Left hindlimb (tissue), 1 donor: ENCODE measurements around the gene SWAP70.
A peak's percentile ranks its signal among the peaks of the same experiment; 100 is the strongest.
"Not testable (repeated sequence)": the region's sequence is repeated elsewhere in the genome, so short reads cannot be mapped to it uniquely, and the experiment has no call there.

Source experiments
- DNase-seq: peaks from one replicate; pipeline ENCODE4 v3.0.0-alpha.2; 2018

Gene SWAP70

DNA sequence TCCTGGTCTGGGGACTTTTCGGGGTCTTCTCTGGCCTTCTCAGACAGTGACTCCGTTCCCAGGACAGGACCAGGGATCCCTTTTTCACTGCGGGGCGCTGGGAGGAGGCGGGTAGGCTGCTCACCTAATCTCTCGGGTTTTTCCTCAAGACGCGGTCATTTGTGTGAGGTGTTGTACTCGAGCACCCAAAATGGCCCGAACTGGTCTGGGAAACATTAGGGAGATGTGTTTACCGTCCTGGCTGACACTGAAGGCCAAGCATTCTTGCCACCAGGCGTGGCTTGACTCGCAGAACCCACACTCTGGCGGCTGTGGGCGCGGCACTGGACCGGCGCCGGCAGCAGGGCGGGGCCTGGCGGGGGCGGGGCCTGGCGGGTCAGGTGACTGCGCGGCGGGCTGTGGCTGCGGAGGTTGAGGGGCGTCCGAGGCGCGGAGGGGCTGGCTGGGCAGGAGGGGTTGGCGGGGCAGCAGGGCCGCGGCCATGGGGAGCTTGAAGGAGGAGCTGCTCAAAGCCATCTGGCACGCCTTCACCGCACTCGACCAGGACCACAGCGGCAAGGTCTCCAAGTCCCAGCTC lies at the start of gene SWAP70:
TSS of gene SWAP70 (plus strand) at position 379 of the 577 bp plus-strand sequence. CDS start at position 482, 103 bp downstream.
- DNase-seq, result peak; percentile 91

DNA sequence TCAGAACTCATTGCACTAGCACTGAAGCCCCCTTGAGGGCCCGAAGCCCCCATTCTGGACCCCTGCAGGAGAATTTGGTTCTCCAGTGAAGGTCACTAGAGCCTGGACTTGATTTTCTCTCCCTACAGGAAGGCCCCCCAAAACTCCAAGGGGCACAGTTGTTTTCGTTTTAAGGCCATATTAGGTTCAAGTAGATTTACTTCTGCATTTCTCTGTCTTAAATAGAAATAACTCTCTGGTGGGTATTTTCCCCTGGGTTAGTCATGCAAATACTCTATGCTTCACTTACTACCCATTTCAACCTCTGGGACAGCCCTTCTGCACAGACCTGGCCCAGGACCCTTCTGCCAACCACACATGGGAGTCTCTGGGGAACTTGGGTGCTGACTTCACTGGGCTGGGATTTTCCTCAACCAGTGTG lies 48.8 kb upstream of the SWAP70 start:
- DNase-seq, result no peak

DNA sequence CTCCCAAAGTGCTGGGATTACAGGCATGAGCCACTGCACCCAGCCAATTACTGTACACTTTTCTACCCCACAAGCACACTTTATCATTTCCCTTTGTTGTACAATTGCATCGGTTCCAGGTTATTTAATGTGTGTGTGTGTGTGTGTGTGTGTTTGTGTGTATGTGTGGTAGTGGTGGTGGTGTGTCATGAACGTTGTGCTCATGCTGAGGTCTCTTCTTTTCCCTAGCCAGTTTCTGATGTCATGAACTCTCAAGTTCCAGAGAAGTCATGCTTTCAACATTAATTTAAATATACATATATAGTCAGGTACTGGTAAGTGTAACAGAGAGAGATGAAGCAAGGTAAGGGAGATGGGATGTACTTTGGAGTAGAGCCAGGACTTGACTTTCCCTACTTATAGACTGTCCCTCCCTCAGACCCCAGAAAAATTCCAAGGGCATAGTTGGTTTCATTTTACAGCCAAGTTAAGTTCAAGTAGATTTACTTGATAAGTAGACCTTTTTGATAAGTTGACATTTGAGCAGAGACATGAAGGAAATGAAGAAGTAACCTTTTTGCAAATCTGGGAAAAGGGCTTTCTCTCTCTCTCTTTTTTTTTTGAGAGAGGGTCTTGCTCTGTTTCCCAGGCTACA lies 47.7 kb upstream of the SWAP70 start:
- no peak for DNase-seq

DNA sequence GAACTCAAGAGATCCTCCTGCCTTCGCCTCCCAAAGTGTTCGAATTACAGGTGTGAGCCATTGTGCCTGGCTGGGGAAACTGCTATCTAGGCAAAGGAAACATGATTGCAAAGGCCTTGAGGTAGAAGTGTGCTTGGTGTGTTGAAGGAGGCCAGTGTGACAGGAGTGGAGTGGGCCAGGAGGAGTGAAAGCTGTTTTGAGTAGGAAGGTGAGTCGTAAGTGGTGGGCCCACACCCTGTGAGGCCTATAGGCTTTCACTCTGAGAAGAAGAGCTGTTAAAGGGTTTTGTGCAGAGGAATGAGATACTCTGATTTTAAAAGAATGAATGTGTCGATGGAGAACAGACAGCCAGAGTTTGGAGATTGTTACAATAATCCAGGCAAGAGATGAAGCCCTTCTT lies 47.0 kb upstream of the SWAP70 start:
- no peak for DNase-seq

DNA sequence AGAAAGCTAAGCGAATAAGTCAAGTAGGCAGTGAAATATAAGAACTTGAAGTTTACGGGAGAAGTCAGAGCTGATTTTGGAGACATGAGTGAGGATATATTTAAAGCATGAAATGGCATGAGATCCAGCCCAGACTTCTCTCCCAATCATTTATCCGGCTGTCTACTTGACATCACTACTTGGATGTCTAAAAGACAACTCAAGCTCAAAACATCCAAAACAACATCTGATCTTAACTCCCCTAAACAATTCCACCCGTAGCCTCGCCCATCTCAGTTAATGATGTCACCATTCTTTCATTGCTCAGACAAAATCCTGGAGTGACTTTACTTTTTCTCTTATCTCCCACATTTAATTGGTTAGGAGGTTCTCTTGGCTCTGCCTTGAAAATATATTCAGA lies 45.9 kb upstream of the SWAP70 start:
- DNase-seq, result no peak

DNA sequence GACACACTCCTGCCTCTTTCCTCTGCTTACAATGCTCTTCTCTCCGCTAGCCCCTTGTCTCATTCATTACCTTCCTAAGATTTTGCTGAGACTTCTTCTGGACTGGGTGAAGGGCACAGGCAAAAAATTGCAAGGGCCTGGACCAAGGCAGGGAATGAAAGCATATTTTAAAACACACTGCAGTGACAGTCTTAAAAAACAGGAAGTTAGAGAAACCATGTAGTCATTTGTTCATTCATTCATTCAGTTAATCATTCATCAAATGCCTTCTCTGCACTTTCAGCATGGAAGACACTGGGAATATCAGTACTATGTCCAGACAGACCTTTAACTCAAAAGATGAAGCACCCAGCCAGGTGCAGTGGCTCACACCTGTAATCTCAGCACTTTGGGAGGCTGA lies 44.9 kb upstream of the SWAP70 start:
- no peak for DNase-seq

DNA sequence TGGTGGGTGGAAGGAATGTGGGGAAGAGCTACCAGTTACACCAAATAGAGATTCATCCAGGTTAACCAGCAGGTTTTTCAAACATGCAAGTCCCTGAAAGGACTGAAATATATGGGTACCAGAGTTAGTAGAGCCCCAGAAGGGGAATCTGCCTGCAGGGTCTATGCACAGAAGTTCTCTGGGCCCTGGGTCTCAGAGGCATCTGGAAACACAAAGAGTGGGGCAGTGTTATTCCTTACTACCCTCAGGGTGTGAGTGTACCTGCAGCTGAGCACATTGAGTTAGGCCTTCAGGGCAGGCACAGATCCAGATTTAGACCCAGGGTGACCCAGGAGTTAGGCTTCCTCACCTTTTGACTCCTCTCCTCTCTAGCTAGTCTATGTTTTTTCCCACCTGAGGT lies 43.9 kb upstream of the SWAP70 start:
- no peak for DNase-seq

DNA sequence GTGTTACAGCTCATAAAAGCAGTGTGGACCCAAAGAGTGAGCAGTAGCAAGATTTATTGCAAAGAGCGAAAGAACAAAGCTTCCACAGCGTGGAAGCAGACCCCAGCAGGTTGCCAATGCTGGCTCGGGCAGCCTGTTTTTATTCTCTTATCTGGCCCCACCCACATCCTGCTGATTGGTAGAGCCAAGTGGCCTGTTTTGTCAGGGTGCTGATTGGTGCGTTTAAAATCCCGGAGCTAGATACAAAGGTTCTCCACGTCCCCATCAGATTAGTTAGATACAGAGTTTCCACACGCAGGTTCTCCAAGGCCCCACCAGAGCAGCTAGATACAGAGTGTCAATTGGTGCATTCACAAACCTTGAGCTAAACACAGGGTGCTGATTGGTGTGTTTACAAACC lies 41.5 kb upstream of the SWAP70 start:
- DNase-seq, result not testable (repeated sequence)

DNA sequence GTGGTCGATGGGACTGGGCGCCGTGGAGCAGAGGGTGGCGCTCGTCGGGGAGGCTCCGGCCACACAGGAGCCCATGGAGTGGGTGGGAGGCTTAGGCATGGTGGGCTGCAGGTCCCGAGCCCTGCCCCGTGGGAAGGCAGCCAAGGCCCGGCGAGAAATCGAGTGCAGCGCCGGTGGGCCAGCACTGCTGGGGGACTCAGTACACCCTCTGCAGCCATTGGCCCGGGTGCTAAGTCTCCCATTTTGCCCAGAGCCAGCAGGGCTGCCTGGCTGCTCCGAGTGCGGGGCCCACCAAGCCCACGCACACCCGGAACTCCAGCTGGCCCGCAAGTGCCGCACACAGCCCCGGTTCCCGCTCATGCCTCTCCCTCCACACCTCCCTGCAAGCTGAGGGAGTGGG lies 40.8 kb upstream of the SWAP70 start:
- DNase-seq, result not testable (repeated sequence)

DNA sequence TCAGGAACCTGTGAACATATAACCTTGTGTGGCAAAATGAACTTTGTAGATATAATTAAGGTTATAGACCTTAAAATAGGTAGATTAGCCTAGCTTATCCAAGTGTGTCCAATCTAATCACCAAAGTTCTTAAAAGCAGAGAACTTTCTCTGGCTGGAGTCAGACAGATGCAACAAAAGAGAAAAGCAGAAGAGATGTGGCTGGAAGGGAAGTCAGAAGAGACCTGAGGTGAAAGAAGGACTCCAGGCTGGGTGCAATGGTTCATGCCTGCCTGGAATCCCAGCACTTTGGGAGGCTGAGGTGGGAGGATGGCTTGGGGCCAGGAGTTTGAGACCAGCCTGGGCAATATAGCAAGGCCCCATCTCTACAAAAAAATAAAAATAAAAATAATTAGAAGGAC lies 39.4 kb upstream of the SWAP70 start:
- DNase-seq, result no peak

DNA sequence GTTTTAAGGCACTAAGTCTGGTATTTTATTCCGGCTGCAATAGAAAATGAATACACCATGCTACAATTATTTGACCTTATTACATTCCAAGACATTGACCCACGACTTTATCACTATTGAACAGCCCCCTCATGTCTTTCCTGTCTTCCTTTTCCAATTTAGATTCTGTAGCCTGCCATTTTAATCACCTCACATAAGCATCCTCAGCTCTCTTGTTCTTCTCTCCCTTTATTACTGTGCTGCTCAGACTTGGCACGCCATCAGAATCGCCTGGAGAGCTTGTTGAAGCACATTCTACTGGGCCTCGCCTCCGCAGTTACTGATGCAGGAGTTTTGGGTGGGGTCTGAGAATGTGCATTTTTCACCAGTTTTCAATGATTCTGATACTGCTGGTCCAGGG lies 38.7 kb upstream of the SWAP70 start:
- DNase-seq, result no peak

DNA sequence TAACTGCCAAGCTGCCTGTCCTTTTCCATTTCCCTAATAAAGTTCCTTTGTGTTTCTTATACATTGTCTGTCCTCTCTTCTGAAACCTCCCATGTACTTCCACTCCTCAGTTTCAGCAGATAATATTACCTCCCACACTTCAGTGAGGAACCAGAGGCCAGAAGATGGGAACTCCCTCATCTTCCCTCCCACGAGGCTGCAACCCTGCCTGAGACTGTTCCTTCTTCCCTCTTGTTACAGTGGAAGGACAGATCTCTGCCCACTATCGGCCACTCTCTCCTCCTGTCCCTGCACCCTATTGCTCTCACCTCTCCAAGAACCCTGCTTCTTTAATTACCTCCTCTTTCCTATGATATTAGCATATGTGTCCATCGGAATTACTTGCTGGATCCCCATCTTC lies 38.1 kb upstream of the SWAP70 start:
- no peak for DNase-seq

DNA sequence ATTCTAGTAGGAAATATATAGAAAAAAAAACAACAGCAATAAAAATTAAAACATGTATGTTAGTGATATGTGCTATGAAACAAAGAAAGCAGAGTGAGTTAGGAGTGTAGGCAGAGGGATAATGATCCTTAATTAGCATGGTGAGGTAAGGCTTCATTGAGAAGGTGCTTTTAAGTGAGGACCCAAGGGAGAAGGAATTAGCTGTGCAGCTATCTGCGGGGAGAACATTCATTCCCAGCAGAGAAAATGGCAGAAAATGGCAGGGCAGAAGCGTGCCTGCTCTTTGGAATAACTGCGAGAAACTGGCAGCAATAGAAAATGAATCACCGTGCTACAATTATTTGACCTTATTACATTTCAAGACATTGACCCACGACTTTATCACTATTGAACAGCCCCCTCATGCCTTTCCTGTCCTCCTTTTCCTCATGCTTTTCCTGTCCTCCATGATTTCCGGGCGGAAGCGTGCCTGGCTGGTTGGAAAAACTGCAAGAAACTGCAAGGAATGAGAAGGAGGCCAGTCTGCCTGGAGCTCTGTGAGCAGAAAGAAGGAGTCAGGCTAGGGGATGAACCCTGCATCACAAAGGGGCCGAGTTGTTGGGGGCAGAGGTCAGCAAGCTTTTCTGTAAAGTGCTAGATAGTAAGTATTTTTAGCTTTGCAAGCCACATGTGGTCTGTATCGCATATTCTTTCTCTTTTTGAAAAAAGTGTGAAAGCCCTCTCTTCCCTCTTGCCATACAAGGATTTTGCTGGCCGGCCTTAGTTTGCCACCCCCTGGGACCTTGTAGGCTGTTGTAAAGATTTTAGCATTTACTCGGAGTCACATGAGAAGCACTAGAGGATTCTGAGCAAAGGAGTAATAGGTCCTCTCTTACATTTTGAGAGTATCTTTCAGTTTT lies 37.1 kb upstream of the SWAP70 start:
- DNase-seq, result no peak

DNA sequence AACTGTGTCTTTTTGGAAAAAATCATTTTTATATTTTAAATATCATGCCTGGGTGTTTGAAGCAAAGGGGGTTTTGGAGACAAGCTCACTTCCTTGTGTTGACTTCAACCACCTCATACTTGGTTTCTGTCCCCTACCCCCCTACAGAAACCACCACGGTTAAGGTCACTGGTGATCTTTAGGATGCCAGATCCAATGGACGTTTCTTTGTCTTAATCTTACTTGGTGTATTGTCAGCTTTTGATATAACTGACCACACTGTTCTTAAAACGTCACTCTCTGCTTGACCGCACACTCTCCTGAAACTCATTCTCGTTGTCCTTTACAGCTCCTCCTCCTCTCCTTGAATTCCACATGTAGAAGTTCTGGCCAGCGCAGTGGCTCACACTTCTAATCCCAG lies 34.8 kb upstream of the SWAP70 start:
- no peak for DNase-seq

DNA sequence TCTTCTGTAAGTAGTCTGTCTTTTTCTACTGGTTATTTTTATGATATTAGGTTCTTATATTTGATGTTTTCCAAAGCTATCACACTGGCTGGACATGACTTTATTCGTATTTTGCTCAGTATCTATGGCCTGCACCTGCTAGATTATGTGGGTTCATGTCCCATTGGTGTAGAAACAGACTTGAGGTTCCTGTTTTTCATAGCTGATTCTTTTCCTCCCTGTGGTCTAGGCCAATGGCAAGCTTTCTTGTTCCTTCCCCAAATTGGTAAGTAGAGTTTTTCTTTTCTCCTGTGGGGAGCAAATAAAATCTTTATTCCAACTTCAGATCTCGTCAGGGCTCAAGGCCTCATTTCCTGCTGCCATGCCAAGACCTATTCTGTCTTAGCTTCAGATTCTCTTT lies 30.2 kb upstream of the SWAP70 start:
- DNase-seq, result no peak

DNA sequence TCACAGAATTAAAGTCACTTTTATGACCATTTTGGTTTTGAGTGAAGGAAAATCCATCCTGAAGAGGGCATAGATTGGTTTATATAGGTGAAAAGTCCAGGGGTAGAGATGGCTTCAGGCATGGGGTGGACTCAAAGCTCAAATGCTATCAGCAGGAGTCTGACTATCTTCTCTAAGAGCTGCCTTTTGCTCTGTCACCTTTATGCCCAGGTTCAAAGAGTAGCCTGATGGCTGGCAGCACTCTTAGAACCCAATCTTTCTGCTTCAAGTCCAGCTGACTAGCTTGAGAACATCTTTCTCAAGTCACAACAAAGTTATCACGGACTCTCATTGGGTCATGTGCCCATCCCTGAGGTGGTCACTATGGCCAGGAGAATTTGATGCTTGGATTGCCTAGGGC lies 27.2 kb upstream of the SWAP70 start:
- DNase-seq, result no peak

DNA sequence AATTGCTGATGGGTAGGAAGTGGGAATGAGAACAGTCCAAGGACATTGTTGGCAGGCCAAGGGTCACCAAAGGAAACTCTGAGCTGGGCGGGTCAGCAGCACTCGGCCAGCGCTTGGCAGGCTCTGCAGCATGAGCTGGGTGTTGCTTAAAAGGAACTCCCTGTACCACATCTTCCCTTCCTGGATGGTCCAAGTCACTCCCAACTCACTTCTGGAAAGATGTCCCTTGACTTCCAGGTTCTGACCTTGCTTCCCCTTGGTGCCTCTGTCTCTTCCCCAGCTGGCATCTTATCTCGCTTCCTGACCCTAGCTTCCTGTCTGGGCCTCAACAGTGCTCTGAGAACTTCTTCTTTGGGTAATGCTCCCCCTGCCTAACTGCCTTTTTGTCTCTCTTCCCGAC lies 24.8 kb upstream of the SWAP70 start:
- no peak for DNase-seq

DNA sequence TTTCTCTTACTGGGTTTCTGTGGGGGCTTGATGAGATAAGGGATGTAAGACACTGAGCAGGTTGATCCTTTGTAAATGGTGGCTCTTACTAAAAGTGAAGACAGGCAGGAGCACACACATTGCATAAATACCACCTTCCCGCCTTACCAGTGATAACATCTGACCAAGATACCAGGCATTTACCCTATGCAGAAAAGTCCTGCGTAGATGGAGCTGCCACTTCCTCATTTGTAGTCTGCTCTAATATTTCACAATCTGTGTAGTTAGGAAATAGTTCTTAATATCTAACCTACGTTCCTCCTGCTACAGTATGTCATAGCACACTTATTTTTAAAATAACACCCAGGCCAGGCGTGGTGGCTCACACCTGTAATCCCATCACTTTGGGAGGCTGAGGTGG lies 23.9 kb upstream of the SWAP70 start:
- no peak for DNase-seq

DNA sequence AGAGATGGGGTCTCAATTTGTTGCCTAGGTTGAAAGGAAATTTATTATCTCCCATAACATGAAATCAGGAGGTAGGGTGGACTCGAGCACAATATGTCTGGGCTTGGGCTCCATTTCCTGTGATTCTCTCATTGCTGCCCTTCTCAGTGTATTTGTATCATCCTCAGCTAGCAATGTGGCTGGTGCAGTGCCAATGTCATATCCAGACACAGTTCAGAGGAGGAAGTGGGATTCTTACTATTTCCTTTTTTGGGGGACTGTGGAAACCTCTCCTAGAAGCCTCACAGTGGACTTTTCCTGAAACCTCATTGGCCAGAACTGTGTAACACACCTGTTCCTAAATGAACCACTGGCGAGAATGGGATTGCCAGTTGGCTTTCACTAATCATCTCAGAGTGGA lies 21.0 kb upstream of the SWAP70 start:
- DNase-seq, result no peak

DNA sequence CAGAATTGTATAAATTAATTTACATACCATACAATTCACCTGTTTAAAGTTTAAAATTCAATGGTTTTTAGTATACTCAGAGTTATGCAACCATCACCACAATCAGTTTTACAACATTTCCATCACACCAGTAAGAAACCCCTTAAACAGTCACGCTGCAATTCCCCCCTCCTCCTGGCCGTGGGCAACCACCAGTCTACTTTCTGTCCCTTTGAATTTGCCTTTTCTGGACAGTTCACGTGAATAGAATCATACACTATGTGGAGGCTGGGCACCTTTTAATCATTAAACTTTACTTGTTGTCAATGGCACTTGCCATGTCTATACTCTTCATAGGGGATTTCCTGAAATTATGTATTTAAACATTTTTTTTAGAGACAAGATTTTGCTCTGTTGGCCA lies 20.1 kb upstream of the SWAP70 start:
- no peak for DNase-seq

DNA sequence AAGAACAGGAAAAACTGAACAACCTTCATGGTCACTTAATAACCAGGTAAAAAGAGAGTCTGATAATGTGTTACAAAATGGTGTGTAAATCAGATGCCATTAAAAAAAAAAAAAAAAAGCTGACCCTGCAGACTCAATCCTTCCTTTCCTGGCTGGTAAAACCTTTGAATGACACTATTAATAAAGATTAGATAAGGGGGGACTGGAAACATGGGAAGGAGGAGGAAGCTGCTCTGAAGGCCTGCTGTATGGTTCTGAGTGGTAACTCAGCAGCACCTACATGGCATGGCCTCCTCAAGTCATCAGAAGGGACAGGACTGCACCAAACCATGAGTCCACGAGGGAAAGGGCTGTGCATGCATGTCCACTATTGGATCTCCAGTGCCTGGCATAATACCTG lies 18.0 kb upstream of the SWAP70 start:
- no peak for DNase-seq

DNA sequence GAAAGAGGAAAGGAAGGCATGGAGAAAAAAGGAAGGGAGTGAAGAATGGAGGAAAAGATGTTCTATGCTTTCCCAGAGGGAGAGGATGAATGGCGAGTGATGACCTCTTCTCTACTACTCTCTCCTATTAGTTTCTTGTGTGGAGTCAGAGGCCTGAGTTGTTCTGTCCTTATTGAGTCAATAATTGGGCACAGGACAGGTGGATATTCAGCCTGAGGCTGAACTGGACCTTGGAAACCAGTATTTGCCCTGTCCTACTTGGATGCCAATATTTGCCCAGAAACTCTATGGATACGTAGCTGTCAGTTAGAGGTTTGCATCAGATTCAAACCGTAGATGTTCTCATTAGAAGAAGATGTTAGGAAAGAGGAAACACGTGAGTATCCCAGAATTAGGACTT lies 17.6 kb upstream of the SWAP70 start:
- no peak for DNase-seq

DNA sequence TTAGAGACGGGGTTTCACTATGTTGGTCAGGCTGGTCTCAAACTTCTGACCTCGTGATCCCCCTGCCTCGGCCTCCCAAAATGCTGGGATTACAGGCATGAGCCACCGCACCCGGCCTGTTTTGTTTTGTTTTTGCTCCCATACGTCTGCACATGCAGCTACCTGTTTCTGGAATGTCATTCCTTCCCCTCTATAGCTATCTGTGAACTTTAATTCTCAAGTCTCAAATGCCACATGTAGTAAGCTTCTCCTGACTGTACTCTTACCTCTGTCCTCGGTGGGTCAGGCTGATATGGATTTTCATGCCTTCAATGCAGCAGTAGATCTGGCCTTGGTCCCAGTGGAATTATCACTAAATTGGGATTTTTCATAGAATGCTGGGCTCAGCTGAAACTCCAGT lies 12.4 kb upstream of the SWAP70 start:
- no peak for DNase-seq
